Activated T-cell treated with anti-CD3 and anti-CD28 coated beads, Interleukin-2, amount 50 U/mL, for 1 hour (primary cell): ENCODE data around the gene ADARB2.
"Not testable (repeated sequence)": the region's sequence is repeated elsewhere in the genome, so short reads cannot be mapped to it uniquely, and the experiment has no call there.

ENCODE experiments used
- DNase-seq: peaks from one replicate; pipeline ENCODE4 v3.0.0-alpha.2; 2020

ADARB2 gene

DNA sequence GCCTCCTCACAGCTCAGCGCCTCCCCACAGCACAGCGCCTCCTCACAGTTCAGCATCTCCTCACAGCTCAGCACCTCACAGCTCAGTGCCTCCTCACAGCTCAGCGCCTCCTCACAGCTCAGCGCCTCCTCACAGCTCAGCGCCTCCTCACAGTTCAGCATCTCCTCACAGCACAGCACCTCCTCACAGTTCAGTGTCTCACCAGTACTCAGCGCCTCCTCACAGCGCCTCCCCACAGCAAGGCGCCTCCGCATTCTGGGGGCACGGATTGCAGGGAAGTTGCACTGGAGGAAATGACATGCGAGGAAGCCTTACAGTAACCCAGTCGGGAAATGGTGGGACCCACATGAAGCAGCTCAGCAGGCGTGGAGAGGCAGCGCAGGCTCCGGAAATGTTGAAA lies 409.6 kb downstream of the ADARB2 start:
- no peak for DNase-seq

DNA sequence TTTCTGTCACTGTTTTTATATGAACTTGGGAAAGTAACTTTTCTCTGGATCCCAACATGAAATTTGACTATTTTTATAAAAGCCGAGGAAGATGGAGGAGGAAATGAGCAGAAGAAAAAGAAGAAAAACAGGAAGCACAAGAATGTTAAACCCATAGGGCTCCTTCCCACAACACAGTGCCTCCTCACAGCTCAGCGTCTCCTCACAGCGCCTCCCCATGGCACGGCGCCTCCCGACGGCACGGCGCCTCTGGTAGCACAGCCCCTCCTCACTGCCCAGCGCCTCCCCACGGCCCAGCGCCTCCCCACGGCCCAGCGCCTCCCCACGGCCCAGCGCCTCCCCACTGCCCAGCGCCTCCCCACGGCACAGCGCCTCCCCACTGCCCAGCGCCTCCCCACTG lies 410.8 kb downstream of the ADARB2 start:
- DNase-seq, result not testable (repeated sequence)

DNA sequence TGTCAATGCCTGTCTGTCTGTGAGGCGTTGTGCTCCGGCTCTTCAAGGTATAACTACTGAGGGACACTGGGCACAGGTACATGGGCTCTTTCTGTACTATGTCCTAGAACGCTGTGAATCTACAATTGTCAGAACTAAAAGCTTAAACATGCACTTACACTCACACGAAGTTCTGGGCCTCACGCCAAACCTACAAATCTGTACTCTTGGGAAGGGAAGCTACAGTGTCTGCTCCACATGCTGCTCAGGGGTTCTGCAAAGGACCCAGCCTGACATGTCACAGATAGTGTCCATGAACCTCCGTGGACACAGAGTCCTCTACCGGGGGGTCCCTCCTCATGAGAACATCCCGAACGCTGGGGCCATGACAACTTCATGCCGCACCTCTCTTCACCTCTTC lies 412.4 kb downstream of the ADARB2 start:
- no peak for DNase-seq

GRCh38 chr10:1323951-1324350 lies 413.4 kb downstream of the ADARB2 start:
- no peak for DNase-seq

DNA sequence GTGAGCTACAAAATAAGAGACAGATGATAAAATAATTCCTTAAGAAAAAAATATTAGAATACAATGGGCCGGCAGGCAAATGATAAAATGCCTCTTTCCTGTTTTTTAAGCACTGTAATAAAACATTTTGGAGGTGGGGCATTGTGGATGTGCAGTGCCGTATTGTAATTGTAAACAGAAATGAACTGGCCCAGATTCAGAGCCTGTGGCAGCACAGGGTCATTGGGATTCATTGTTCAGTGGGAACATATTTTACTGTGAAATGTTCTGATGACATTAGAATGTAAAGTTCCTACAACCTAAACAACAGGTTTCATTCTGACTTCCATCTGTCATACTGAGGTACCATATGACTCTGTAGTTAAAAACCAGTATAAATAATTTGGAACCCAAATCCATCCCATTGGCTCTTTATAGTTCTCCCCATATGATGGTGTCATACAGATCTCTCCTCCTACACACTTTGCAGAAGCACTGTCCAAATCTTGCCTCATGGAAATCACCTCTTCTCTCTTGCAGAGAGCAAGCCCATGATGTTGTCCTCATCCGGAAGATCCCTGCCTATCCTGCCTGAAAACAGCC lies 416.5 kb downstream of the ADARB2 start:
- no peak for DNase-seq

GRCh38 chr10:1316809-1317143 lies 420.5 kb downstream of the ADARB2 start:
- no peak for DNase-seq

DNA sequence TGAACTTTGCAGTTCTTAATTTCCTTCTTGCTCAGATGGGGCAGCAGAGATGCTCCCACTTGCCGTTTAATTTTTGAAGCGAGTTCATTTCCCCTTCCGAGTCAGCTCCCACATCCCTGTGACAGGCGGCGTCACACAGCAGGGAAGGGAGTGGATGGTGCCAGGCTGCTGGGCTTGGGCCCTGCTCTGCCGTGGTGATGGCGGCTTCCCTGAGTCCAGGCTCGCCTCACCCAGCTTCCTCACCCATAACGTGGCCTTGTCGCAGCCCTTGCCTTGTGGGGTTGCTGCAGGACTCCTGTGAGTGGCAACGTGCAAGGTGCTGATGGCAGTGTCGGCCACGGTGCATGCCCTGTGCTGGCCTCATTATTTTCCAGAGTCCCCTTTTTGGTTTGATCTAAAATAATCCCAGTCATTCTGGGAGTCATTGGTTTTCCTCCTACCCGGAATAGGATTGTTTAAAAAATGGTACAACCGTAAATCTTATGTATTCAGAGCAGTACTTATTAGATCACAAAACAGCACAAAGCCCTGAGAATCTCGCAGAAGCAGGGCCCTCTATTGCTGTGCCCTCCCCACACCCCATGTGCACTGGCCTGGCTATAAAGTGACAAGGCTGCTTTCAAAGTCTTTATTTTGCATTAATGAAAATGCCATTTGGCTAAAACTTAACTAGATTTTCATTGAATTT lies 421.1 kb downstream of the ADARB2 start:
- no peak for DNase-seq

DNA sequence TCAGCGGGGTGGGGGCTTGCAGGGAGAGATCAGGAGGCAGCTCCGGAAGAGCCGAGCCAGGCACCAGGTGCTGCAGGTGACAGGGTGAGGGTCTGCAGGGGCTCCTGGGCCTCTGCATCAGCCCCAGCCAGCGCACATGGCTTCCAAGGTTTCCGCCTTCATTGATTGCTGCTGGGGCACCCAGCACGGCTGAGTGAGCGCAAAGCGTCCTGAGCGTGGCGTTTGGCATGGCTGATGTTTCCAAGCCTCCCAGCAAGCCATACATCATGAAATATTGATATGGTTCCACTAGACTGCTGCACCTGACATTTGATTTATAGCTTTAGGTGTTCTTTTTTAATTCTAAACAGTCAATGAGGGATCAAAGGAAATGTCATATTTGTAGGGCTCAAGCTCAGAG lies 422.1 kb downstream of the ADARB2 start:
- no peak for DNase-seq

DNA sequence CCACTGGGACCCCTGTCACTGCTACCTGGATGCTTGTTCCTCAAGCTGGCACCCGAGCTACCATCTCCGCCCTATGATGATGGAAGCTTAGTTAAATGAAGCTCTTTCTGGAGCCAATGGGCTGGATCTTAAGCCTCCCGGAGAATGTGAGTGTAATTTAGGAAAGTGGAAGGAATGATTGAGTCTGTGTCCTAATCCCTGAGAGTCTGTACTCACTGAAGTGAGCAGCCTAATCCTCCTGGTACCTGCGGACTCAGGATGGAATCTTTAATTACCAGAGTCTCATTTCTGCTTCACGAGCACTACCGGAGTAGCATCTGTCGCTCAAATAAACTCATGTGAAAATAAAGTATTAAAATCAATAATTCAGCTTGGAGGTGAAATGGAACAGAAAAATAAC lies 425.6 kb downstream of the ADARB2 start:
- no peak for DNase-seq

DNA sequence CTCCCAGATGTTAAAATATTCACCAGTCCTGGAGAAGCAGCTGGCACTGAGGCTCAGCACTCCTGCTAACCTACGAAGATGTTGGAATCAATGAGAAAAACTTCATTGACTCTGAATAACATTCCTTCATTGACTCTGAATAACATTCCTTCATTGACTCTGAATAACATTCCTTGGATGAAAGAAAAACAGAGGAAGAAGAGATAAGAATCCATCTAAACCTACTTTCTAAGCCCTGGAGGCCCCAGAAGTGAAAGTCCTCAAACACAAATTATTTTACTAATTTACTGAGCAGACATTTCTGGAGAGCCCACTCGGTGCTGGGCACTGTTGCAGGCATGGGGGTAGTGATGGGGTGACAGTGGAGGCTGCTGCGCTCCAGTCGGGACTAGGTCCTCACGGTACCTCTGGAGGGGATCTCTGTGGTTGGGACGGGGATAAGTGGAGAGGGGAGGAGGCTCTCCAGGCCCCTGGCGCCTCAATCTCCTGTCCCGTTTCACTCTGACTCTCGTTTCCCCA lies 427.0 kb downstream of the ADARB2 start:
- DNase-seq, result no peak

- no peak for DNase-seq
These were observed 427.6 kb downstream of the ADARB2 start for GRCh38 chr10:1309617-1310270.

GRCh38 chr10:1308962-1309616 lies 428.2 kb downstream of the ADARB2 start:
- DNase-seq, result no peak

- DNase-seq, result no peak
These were observed 429.0 kb downstream of the ADARB2 start for GRCh38 chr10:1308173-1308961.

- DNase-seq, result no peak
These were observed 436.2 kb downstream of the ADARB2 start for GRCh38 chr10:1301143-1301542.

GRCh38 chr10:1300218-1300617 lies 437.1 kb downstream of the ADARB2 start:
- DNase-seq, result no peak

DNA sequence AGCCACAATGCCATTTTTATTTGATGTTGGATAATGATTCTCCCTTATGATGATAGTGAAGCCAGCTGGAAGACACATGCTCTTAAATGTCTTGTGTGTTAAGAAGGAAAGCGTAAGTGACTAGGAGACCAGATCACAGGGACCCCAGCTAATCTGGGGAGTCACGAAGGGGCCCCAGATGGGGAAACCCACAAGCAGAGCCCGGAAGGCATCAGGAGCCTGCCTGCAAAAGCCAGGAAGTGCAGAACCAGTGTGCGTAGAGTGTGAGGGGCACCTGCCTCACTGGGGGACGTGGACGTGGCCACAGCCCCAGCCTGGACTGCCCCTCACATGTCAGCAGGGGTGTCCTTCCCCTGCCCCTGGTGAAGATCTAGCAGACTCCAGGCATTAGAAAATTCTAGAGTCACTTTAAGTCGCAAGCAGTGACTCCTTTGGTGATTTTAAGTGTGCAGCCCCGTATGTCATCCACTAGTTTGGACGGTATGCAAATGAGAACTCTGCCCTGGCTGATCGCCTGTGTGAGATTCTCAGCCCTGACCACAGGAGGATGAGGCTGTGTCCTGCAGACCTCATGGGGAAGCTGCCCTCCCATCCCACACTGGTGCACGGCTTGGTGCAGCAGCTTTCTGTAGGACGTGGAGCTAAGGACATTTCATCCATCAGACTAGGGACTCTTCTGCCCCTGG lies 438.1 kb downstream of the ADARB2 start:
- no peak for DNase-seq

DNA sequence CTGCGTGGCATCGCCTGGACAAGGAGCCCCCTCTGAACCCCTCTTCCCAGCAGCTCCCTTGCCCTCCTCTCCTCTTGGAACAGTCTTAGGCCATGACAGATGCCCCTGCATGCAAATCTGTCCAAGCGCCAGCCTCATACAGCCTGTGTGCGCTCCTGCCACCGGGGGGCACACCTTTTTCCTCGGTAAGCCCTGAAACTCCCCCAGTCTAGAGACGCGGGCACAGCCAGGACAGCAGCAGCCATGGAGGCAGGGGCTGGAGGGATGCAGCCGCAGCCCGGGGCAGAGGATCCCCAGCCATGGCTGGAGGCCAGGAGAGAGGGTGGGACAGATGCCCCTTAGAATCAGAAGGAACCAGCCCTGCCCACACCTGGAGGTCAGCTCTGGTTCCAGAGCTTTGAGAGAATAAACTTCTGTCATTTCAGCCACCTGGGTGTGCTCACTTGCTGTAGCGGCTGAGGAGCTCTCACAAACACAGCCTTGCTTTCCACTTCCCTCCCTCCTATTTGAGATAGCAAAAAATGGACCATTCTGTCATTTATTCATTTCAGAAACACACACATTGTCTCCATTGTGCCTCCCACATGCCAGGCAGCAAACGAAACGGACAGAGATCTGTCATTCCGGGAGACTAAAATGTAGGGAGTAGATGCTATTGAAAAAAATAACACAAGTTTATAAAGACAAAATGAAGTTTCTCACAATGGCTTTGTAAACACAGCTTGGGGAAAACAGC lies 439.6 kb downstream of the ADARB2 start:
- no peak for DNase-seq

DNA sequence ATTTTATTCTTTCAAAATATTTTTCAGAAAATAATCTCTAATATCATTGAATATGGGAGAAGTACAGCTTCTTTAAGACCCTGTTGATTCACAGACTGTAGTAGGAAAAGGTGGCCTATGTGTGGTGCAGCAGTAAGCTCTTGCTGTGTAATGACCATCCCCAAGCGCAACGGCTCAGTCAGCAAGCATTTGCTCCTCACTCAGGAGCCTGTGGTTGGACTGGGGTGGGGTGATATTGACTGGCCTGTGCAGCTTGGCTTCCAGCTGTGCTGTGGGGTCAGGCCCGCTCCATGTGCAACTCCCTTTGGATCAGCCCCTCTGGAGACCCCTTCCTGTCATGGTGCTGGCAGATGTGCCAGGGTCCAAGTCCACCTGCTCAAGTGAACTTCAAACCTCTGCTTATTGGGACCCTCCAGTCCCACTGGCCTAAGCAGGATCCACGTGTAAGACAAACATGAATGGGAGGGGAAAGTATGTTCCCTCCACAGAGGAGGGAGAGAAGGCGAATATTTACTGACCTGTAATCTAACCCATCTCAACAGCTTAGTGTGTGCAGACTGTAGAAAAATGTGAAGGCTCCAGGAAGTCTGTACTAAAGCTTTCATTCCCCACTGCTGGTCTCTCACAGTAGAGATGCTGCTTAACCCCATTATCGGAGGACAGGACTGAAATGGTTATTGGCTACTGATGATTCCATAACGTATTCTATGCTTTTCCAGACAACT lies 441.4 kb downstream of the ADARB2 start:
- DNase-seq, result no peak

DNA sequence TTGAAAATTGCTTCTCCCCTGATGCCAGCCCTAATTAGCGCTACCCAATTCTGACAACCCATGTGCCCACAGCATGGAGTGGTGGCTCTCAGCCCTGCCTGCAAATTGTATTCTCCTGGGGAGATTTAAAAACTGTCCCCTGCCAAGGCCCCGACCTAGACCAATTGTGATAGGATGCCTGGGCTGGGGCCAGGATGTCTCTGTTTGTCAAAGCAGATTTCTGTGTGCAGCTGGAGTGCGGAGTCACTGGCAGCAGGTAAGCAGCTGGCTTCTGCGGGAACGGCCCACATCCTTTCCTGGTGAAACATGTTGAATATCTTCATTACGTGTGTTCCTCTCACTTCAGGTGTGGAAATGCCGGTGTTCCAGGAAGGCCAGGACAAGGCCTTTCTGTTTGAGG lies 442.6 kb downstream of the ADARB2 start:
- no peak for DNase-seq

DNA sequence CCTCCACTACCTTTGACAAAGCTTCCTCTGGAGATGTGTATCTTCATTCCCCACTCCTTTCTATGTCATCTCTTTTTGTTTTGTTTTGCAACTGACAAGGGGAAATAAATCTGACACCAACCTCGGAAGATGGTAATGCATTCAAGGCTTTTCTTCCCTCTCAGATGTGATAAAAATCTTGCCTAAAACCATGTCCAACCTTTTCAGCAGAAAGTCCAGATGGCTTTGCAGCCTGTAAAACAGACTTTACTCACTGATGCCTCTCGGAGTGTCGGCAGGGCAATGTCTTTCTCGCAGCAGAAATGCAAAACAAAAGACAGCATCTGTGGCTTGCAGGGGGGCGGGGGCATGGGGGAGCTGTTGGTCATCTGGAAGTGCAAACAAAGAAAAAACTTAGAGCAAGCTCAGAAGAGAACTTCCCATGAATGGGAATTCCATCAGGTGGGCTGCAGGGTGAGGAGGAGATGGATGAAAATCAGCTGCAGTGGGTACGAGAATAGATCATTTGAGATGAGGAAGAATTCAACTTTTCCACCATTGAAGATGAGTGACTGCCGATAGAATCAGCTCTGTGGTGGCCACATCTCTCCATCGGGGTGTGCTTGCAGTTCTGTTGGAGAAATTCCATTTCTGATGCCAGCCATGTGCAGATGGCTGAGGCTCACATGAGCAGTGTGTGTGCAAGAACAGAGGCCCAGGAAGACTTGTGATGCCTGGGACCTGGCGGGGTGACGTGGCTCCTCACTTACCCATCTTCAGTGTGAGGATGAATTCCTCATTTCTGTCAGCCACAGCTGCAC lies 443.5 kb downstream of the ADARB2 start:
- no peak for DNase-seq
